ENCODE results near the gene CA10. TPM values are rescaled to one million over a fixed set of nuclear protein-coding genes. Genes with fewer than 3 reads are reported as not detected.

Gene CA10
- total RNA-seq, 2 experiments from 2014 or later: not detected

GRCh38 chr17:51947160-51947735 lies 211.3 kb downstream of the CA10 start:
- H3K4me3 Mint-ChIP-seq: no peak overlapping the region
- no peaks in the 10 kb centered on the region for H3K36me3 Mint-ChIP-seq (ENCODE audit: low read depth)
- H3K4me1 ChIP-seq (ENCODE audit: insufficient read depth, low read length): no peaks in the 10 kb centered on the region
- no peak for ATAC-seq (ENCODE audit: poor library complexity)
- no peak for TF ChIP-seq CTCF (IDR thresholded peaks at IDR 0.05)
- no peak overlapping the region for H3K4me3 ChIP-seq (ENCODE audit: low read length)
- H3K27ac Mint-ChIP-seq: no peak overlapping the region
- H3K27me3 ChIP-seq (ENCODE audit: control insufficient read depth in 1 of 2, insufficient read depth in 2 of 2, low read length in 2 of 2): no peaks in the 10 kb centered on the region
- H3K9me3 ChIP-seq (ENCODE audit: control insufficient read depth in 1 of 2, insufficient read depth in 1 of 2, low read length in 2 of 2): no peaks in the 10 kb centered on the region
- peaks cover 2% of the 10 kb centered on the region for H3K9me3 Mint-ChIP-seq
- H3K27me3 Mint-ChIP-seq: no peaks in the 10 kb centered on the region
- ChIA-PET CTCF (no interaction called here), POLR2A (no interaction called here)
- DNase-seq: no peak
- H3K36me3 ChIP-seq (ENCODE audit: insufficient read depth, low read length): no peaks in the 10 kb centered on the region
- no peak overlapping the region for H3K27ac ChIP-seq (ENCODE audit: low read depth in 1 of 2, low read length in 2 of 2)
- no peaks in the 10 kb centered on the region for H3K4me1 Mint-ChIP-seq (ENCODE audit: low read depth)
- intact Hi-C loops (cut with DNase I, micrococcal nuclease): no loop called here

- H3K4me3 Mint-ChIP-seq: no peak overlapping the region
- Histone ChIP-seq H3K4me1 (ENCODE audit: insufficient read depth, low read length) (no peaks in the 10 kb centered on the region), H3K27ac (ENCODE audit: low read depth in 1 of 2, low read length in 2 of 2) (no peak overlapping the region), H3K9me3 (ENCODE audit: control insufficient read depth in 1 of 2, insufficient read depth in 1 of 2, low read length in 2 of 2) (no peaks in the 10 kb centered on the region), H3K4me3 (ENCODE audit: low read length) (no peak overlapping the region), H3K27me3 (ENCODE audit: control insufficient read depth in 1 of 2, insufficient read depth in 2 of 2, low read length in 2 of 2) (no peaks in the 10 kb centered on the region), H3K36me3 (ENCODE audit: insufficient read depth, low read length) (no peaks in the 10 kb centered on the region)
- ChIA-PET POLR2A (no interaction called here), CTCF (no interaction called here)
- H3K36me3 Mint-ChIP-seq (ENCODE audit: low read depth): no peaks in the 10 kb centered on the region
- no peaks in the 10 kb centered on the region for H3K9me3 Mint-ChIP-seq
- intact Hi-C loops (cut with DNase I, micrococcal nuclease): no loop called here
- TF ChIP-seq CTCF (IDR thresholded peaks at IDR 0.05): no peak
- H3K4me1 Mint-ChIP-seq (ENCODE audit: low read depth): no peaks in the 10 kb centered on the region
- ATAC-seq (ENCODE audit: poor library complexity) (no peak), DNase-seq (no peak)
- no peaks in the 10 kb centered on the region for H3K27me3 Mint-ChIP-seq
- H3K27ac Mint-ChIP-seq: no peak overlapping the region
Measured at GRCh38 chr17:51946311-51946710, 212.2 kb downstream of the CA10 start.

- Mint-ChIP-seq H3K4me3 (no peak overlapping the region), H3K27ac (no peak overlapping the region), H3K27me3 (no peaks in the 10 kb centered on the region), H3K4me1 (ENCODE audit: low read depth) (no peaks in the 10 kb centered on the region), H3K36me3 (ENCODE audit: low read depth) (no peaks in the 10 kb centered on the region), H3K9me3 (no peaks in the 10 kb centered on the region)
- ChIA-PET POLR2A (no interaction called here), CTCF (no interaction called here)
- DNase-seq (no peak), ATAC-seq (ENCODE audit: poor library complexity) (no peak)
- intact Hi-C loops (cut with DNase I, micrococcal nuclease): no loop called here
- no peaks in the 10 kb centered on the region for H3K27me3 ChIP-seq (ENCODE audit: control insufficient read depth in 1 of 2, insufficient read depth in 2 of 2, low read length in 2 of 2)
- H3K4me3 ChIP-seq (ENCODE audit: low read length): no peak overlapping the region
- H3K9me3 ChIP-seq (ENCODE audit: control insufficient read depth in 1 of 2, insufficient read depth in 1 of 2, low read length in 2 of 2): no peaks in the 10 kb centered on the region
- TF ChIP-seq CTCF (IDR thresholded peaks at IDR 0.05): no peak
- H3K4me1 ChIP-seq (ENCODE audit: insufficient read depth, low read length): no peaks in the 10 kb centered on the region
- no peaks in the 10 kb centered on the region for H3K36me3 ChIP-seq (ENCODE audit: insufficient read depth, low read length)
- no peak overlapping the region for H3K27ac ChIP-seq (ENCODE audit: low read depth in 1 of 2, low read length in 2 of 2)
Measured at GRCh38 chr17:51941272-51941671, 217.2 kb downstream of the CA10 start.
